ENCODE data around the gene GINS1. TPM values are rescaled to one million over a fixed set of nuclear protein-coding genes. Genes with fewer than 3 reads are reported as not detected.
A peak's percentile ranks its signal among the peaks of the same experiment; 100 is the strongest.

The GINS1 gene
- total and polyA plus RNA-seq, 2 of the 13 experiments (the other 11 are each of a cell fraction or from before 2014, with no cell fraction given), result 14.6 to 59.9 TPM

- peak; percentile 83 for TF ChIP-seq RXRA (CRISPR knock-in tag; IDR thresholded peaks at IDR 0.05)
- no peak for TF ChIP-seq SUZ12 (IDR thresholded peaks at IDR 0.05; ENCODE audit: low read depth, low read length)
- TF ChIP-seq BORCS8-MEF2B (CRISPR knock-in tag; IDR thresholded peaks at IDR 0.05), result peak; percentile 88
- TF ChIP-seq JUNB (CRISPR knock-in tag; IDR thresholded peaks at IDR 0.05; ENCODE audit: borderline replicate concordance), result 0 out of 2 replicates have a peak, but pooled peaks have one; percentile 56
- peak; percentile 83 for TF ChIP-seq ZNF543 (CRISPR knock-in tag; IDR thresholded peaks at IDR 0.05)
- no peak for TF ChIP-seq RARG (CRISPR knock-in tag; IDR thresholded peaks at IDR 0.05; ENCODE audit: low read depth)
- TF ChIP-seq, protein P1, sequence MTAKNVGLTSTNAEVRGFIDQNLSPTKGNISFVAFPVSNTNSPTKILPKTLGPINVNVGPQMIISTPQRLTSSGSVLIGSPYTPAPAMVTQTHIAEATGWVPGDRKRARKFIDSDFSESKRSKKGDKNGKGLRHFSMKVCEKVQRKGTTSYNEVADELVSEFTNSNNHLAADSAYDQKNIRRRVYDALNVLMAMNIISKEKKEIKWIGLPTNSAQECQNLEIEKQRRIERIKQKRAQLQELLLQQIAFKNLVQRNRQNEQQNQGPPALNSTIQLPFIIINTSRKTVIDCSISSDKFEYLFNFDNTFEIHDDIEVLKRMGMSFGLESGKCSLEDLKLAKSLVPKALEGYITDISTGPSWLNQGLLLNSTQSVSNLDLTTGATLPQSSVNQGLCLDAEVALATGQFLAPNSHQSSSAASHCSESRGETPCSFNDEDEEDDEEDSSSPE (CRISPR knock-in tag; IDR thresholded peaks at IDR 0.05), result peak; percentile 34; the same call in 1 of the 2 replicates
- TF ChIP-seq ARID2 (CRISPR knock-in tag; IDR thresholded peaks at IDR 0.05; ENCODE audit: borderline replicate concordance), result peak; percentile 94; the same call in 1 of the 2 replicates
- TF ChIP-seq, protein P2, sequence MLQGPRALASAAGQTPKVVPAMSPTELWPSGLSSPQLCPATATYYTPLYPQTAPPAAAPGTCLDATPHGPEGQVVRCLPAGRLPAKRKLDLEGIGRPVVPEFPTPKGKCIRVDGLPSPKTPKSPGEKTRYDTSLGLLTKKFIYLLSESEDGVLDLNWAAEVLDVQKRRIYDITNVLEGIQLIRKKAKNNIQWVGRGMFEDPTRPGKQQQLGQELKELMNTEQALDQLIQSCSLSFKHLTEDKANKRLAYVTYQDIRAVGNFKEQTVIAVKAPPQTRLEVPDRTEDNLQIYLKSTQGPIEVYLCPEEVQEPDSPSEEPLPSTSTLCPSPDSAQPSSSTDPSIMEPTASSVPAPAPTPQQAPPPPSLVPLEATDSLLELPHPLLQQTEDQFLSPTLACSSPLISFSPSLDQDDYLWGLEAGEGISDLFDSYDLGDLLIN (CRISPR knock-in tag; IDR thresholded peaks at IDR 0.05; ENCODE audit: borderline replicate concordance), result no peak; the same call in 1 of the 2 replicates
- TF ChIP-seq GMEB1 (CRISPR knock-in tag; IDR thresholded peaks at IDR 0.05; ENCODE audit: borderline replicate concordance), result peak; percentile 55; the same call in 1 of the 2 replicates
- TF ChIP-seq, protein P3, sequence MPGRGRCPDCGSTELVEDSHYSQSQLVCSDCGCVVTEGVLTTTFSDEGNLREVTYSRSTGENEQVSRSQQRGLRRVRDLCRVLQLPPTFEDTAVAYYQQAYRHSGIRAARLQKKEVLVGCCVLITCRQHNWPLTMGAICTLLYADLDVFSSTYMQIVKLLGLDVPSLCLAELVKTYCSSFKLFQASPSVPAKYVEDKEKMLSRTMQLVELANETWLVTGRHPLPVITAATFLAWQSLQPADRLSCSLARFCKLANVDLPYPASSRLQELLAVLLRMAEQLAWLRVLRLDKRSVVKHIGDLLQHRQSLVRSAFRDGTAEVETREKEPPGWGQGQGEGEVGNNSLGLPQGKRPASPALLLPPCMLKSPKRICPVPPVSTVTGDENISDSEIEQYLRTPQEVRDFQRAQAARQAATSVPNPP (CRISPR knock-in tag; IDR thresholded peaks at IDR 0.05), result peak; percentile 19; the same call in 1 of the 2 replicates
- TF ChIP-seq ZNF724P (CRISPR knock-in tag; IDR thresholded peaks at IDR 0.05; ENCODE audit: borderline replicate concordance), result peak; percentile 65; the same call in 1 of the 2 replicates
- TF ChIP-seq DNMT1 (CRISPR knock-in tag; IDR thresholded peaks at IDR 0.05), result 0 out of 2 replicates have a peak, but pooled peaks have one; percentile 34
- TF ChIP-seq HOXA9 (CRISPR knock-in tag; IDR thresholded peaks at IDR 0.05; ENCODE audit: borderline replicate concordance), result peak; percentile 26; the same call in 1 of the 2 replicates
- peak; percentile 72; the same call in 1 of the 2 replicates for TF ChIP-seq ZNF772 (CRISPR knock-in tag; IDR thresholded peaks at IDR 0.05)
- TF ChIP-seq SAP130 (CRISPR knock-in tag; IDR thresholded peaks at IDR 0.05; ENCODE audit: low read depth), result peak; percentile 44
- peak; percentile 56; the same call in 1 of the 2 replicates for TF ChIP-seq TAF1 (CRISPR knock-in tag; IDR thresholded peaks at IDR 0.05)
- peak; percentile 91; the same call in 1 of the 2 replicates for TF ChIP-seq MTA1 (CRISPR knock-in tag; IDR thresholded peaks at IDR 0.05; ENCODE audit: borderline replicate concordance)
- peak; percentile 93; the same call in 1 of the 2 replicates for TF ChIP-seq WIZ (CRISPR knock-in tag; IDR thresholded peaks at IDR 0.05)
- TF ChIP-seq MTF2 (CRISPR knock-in tag; IDR thresholded peaks at IDR 0.05; ENCODE audit: borderline replicate concordance), result 0 out of 2 replicates have a peak, but pooled peaks have one; percentile 84
- TF ChIP-seq ZNF816 (CRISPR knock-in tag; IDR thresholded peaks at IDR 0.05; ENCODE audit: borderline replicate concordance), result 0 out of 2 replicates have a peak, but pooled peaks have one; percentile 6
- TF ChIP-seq ELF3 (CRISPR knock-in tag; IDR thresholded peaks at IDR 0.05), result no peak
- TF ChIP-seq, protein P4, sequence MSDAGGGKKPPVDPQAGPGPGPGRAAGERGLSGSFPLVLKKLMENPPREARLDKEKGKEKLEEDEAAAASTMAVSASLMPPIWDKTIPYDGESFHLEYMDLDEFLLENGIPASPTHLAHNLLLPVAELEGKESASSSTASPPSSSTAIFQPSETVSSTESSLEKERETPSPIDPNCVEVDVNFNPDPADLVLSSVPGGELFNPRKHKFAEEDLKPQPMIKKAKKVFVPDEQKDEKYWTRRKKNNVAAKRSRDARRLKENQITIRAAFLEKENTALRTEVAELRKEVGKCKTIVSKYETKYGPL (CRISPR knock-in tag; IDR thresholded peaks at IDR 0.05), result peak; percentile 36; the same call in 1 of the 2 replicates
Observed at GRCh38 chr20:25389858-25390537, 17.5 kb upstream of the GINS1 start (continued).

All from HepG2 (cell line).